GM23338 (cell line): ENCODE measurements around the gene MYO1G. TPM values are rescaled to one million over a fixed set of nuclear protein-coding genes. Genes with fewer than 3 reads are reported as not detected.
A peak's percentile ranks its signal among the peaks of the same experiment; 100 is the strongest.

ENCODE experiments used
- ATAC-seq: fragments of 200-7000 bp; cut with Tn5 transposase; 3 replicates; pipeline ENCODE4 v1.9.1; 2020
- DNase-seq: peaks from one replicate; pipeline ENCODE4 v3.0.0-alpha.2; 2015; ENCODE audit warnings: low spot score
- H2AFZ ChIP-seq: fragments of 200-600 bp; sonication (generic); 2 replicates; pipeline ENCODE4 v1.8.0; 2016; ENCODE audit warnings: antibody characterized with exemption, mild to moderate bottlenecking, moderate library complexity
- H3F3A ChIP-seq: fragments of 200-600 bp; sonication (generic); replicated peaks from 2 replicates; pipeline ENCODE4 v1.8.0; 2017; ENCODE audit warnings: antibody characterized with exemption, mixed run types, low read depth
- H3K27ac ChIP-seq: fragments of 200-600 bp; sonication (generic); 2 replicates; pipeline ENCODE4 v1.6.1; 2016; ENCODE audit warnings: low read depth
- H3K27me3 ChIP-seq: fragments of 200-600 bp; sonication (generic); 2 replicates; pipeline ENCODE4 v1.8.0; 2016; ENCODE audit warnings: mild to moderate bottlenecking, mixed run types, moderate library complexity; ENCODE audit not compliant: insufficient read depth
- H3K36me3 ChIP-seq: fragments of 200-600 bp; sonication (generic); 2 replicates; pipeline ENCODE4 v1.8.0; 2016; ENCODE audit warnings: mild to moderate bottlenecking; ENCODE audit not compliant: insufficient read depth
- H3K4me1 ChIP-seq: fragments of 200-600 bp; sonication (generic); 2 replicates; pipeline ENCODE4 v1.8.0; 2016; ENCODE audit warnings: mild to moderate bottlenecking, moderate library complexity; ENCODE audit not compliant: insufficient read depth
- H3K4me2 ChIP-seq: fragments of 200-600 bp; sonication (generic); 2 replicates; pipeline ENCODE4 v1.7.1; 2017; ENCODE audit warnings: mixed run types
- H3K4me3 ChIP-seq: fragments of 200-600 bp; sonication (generic); 2 replicates; pipeline ENCODE4 v1.6.1; 2016; ENCODE audit warnings: mixed run types
- H3K79me2 ChIP-seq: fragments of 200-600 bp; sonication (generic); replicated peaks from 2 replicates; pipeline ENCODE4 v1.8.0; 2017; ENCODE audit warnings: mild to moderate bottlenecking; ENCODE audit not compliant: insufficient read depth
- H3K9me2 ChIP-seq: fragments of 200-600 bp; sonication (generic); 2 replicates; pipeline ENCODE4 v1.8.0; 2017; ENCODE audit not compliant: insufficient read depth
- H4K20me1 ChIP-seq: fragments of 200-600 bp; sonication (generic); replicated peaks from 2 replicates; pipeline ENCODE4 v1.8.0; 2017; ENCODE audit warnings: mild to moderate bottlenecking; ENCODE audit not compliant: insufficient read depth
- H3K27ac Mint-ChIP-seq: 2 replicates; pipeline ENCODE4 v1.8.0; 2020; ENCODE audit warnings: inconsistent platforms, mild to moderate bottlenecking, moderate library complexity, mixed read lengths
- H3K27me3 Mint-ChIP-seq: 3 replicates; pipeline ENCODE4 v1.8.0; 2022; ENCODE audit warnings: low read depth, mild to moderate bottlenecking, moderate library complexity, mixed read lengths, inconsistent platforms; ENCODE audit not compliant: insufficient read depth, poor library complexity
- H3K36me3 Mint-ChIP-seq: 3 replicates; pipeline ENCODE4 v1.8.0; 2021; ENCODE audit warnings: low read depth, mild to moderate bottlenecking, inconsistent platforms, moderate library complexity, mixed read lengths
- H3K4me1 Mint-ChIP-seq: 3 replicates; pipeline ENCODE4 v1.8.0; 2020; ENCODE audit warnings: mild to moderate bottlenecking, inconsistent platforms, mixed read lengths
- H3K4me3 Mint-ChIP-seq: 3 replicates; pipeline ENCODE4 v1.8.0; 2021; ENCODE audit warnings: moderate library complexity, mild to moderate bottlenecking, inconsistent platforms, mixed read lengths
- H3K9me3 Mint-ChIP-seq: 3 replicates; pipeline ENCODE4 v1.8.0; 2020; ENCODE audit warnings: moderate library complexity, mild to moderate bottlenecking, inconsistent platforms, mixed read lengths
- CTCF ChIP-seq, 2 experiments: fragments of 200-600 bp in 1 of 2; sonication (generic) in 1 of 2; conservative IDR thresholded peaks; 2 replicates each; pipeline versions ENCODE4 v1.5.1 to v1.6.1; 2016 to 2017; ENCODE audit warnings: antibody characterized with exemption in 2 of 2, low read depth in 2 of 2, mild to moderate bottlenecking in 2 of 2, moderate library complexity in 1 of 2
- JUNB ChIP-seq: IDR thresholded peaks from one replicate; pipeline ENCODE4 v1.6.1; 2016; ENCODE audit warnings: antibody characterized with exemption; ENCODE audit not compliant: unreplicated experiment
- NANOG ChIP-seq: IDR thresholded peaks from 2 replicates; pipeline ENCODE4 v1.6.1; 2016; ENCODE audit warnings: antibody characterized with exemption, borderline replicate concordance
- POLR2AphosphoS5 ChIP-seq: IDR thresholded peaks from 2 replicates; pipeline ENCODE4 v1.6.1; 2016; ENCODE audit warnings: antibody characterized with exemption, low read depth
- REST ChIP-seq: IDR thresholded peaks from one replicate; pipeline ENCODE4 v1.6.1; 2018; ENCODE audit warnings: antibody characterized with exemption; ENCODE audit not compliant: unreplicated experiment
- ZNF114 ChIP-seq: fragments of 250-450 bp; sonication (Bioruptor Pico); IDR thresholded peaks from 2 replicates; pipeline ENCODE4 v1.5.0; 2020; ENCODE audit warnings: mild to moderate bottlenecking, moderate library complexity
- ZNF331 ChIP-seq: fragments of 250-450 bp; sonication (Bioruptor Pico); IDR thresholded peaks from 2 replicates; pipeline ENCODE4 v1.5.0; 2020; ENCODE audit warnings: low read depth, mild to moderate bottlenecking, moderate library complexity
- polyA plus RNA-seq: library from polyadenylated mRNA; unstranded; fragments of >200 nt; fragmentation: Nextera tagmentation; extraction: Ambion mirVana; gene quantifications from 2 replicates; pipeline ENCODE4 v1.2.1, GENCODE V29; 2016
- total RNA-seq: library from RNA; depleted of rRNA; stranded (reverse); fragments of >200 nt; shearing (Covaris generic); gene quantifications from 2 replicates; pipeline ENCODE4 v1.2.3, GENCODE V29; 2014
- TF ChIP-seq, protein P1 (sequence below): IDR thresholded peaks from 2 replicates; pipeline ENCODE4 v1.6.1; 2016; ENCODE audit warnings: antibody characterized with exemption

Gene MYO1G
- total and polyA plus RNA-seq, 2 experiments from 2014 or later, result 0.10 to 0.11 TPM

- DNase-seq (peak; percentile 74), ATAC-seq (peak; percentile 15)
- Histone ChIP-seq H3K4me2 (no peak overlapping the region), H3K79me2 (no peaks in the 10 kb centered on the region), H3K36me3 (no peaks in the 10 kb centered on the region), H3K27me3 (peaks cover 9% of the 10 kb centered on the region), H3K4me3 (no peak overlapping the region), H3K27ac (no peak overlapping the region), H3F3A (0 out of 2 replicates have a peak, but pooled peaks cover 4% of the 10 kb centered on the region), H4K20me1 (no peaks in the 10 kb centered on the region), H3K4me1 (no peaks in the 10 kb centered on the region), H3K9me2 (no peaks in the 10 kb centered on the region), H2AFZ (peak overlapping the region; percentile 63)
- no peaks in the 10 kb centered on the region for H3K36me3 Mint-ChIP-seq
- H3K27ac Mint-ChIP-seq, result no peak overlapping the region
- H3K27me3 Mint-ChIP-seq, result peaks cover 16% of the 10 kb centered on the region
- no peak overlapping the region; the same call in 2 of the 3 replicates for H3K4me3 Mint-ChIP-seq
- H3K4me1 Mint-ChIP-seq, result no peaks in the 10 kb centered on the region
- TF ChIP-seq CTCF (conservative IDR thresholded peaks at IDR 0.05; ENCODE audit: low read depth in 2 of 2), result peak; percentile 45 to 73
- TF ChIP-seq ZNF114 (CRISPR knock-in tag), result no peak
- no peaks in the 10 kb centered on the region for H3K9me3 Mint-ChIP-seq
Observed at GRCh38 chr7:44967571-44968446, 11.0 kb downstream of the MYO1G start.

DNA sequence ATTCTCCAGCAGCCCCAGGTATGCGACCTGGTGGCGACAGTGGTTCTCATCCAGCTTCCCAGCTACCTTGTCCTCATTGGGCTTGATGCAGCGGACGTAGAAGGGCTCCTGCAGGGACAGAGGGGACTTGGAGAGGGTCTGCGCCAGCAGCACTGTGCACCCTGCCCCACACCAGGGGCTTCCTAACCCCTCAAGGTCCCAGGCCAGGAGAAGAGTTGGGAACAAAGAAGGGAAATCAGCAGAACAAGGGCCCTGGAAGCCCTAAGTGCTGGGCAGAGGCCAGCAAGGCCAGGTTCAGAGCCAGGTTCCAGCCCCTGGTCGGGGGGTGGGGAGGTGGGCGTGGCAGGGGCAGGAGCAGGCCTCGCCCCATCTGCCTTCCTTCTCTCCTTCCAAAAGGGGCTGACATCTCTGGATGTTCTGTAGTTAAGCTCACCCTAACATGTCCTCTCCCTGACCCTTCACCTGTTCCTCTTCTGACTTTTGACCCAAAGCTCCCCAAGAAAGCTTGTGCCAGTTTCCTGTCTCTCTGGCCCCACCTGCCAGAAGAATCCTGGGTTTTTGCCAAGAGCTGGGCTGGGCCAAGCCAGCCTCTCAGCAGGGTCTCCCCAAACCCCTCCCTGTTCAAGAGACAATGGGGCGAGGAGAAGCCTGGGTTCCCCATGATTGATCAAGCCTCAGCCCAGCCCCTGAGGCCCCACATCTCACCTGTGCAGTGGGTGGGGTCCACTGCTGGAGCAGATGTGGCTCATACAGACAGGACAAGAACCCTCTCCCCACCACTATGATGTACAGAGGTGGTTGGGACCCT, 11.9 kb downstream of the MYO1G start:
- no peak overlapping the region for H3K4me3 Mint-ChIP-seq
- ATAC-seq (no peak), DNase-seq (no peak)
- Histone ChIP-seq H3K4me1 (no peaks in the 10 kb centered on the region), H3K36me3 (no peaks in the 10 kb centered on the region), H3K79me2 (no peaks in the 10 kb centered on the region), H3K4me2 (no peak overlapping the region), H3K4me3 (no peak overlapping the region), H4K20me1 (no peaks in the 10 kb centered on the region), H3K27ac (no peak overlapping the region), H2AFZ (peak overlapping the region; percentile 63), H3K9me2 (no peaks in the 10 kb centered on the region), H3F3A (0 out of 2 replicates have a peak, but pooled peaks cover 4% of the 10 kb centered on the region), H3K27me3 (peaks cover 18% of the 10 kb centered on the region)
- no peak overlapping the region for H3K27ac Mint-ChIP-seq
- H3K4me1 Mint-ChIP-seq, result no peaks in the 10 kb centered on the region
- H3K36me3 Mint-ChIP-seq, result no peaks in the 10 kb centered on the region
- H3K27me3 Mint-ChIP-seq, result peaks cover 22% of the 10 kb centered on the region
- H3K9me3 Mint-ChIP-seq, result no peaks in the 10 kb centered on the region
- TF ChIP-seq NANOG (no peak), CTCF (conservative IDR thresholded peaks at IDR 0.05; ENCODE audit: low read depth in 2 of 2) (no peak), ZNF331 (no peak), POLR2AphosphoS5 (no peak), ZNF114 (CRISPR knock-in tag) (no peak), JUNB (no peak), REST (no peak)
- TF ChIP-seq, protein P1, sequence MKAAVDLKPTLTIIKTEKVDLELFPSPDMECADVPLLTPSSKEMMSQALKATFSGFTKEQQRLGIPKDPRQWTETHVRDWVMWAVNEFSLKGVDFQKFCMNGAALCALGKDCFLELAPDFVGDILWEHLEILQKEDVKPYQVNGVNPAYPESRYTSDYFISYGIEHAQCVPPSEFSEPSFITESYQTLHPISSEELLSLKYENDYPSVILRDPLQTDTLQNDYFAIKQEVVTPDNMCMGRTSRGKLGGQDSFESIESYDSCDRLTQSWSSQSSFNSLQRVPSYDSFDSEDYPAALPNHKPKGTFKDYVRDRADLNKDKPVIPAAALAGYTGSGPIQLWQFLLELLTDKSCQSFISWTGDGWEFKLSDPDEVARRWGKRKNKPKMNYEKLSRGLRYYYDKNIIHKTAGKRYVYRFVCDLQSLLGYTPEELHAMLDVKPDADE, result no peak
